DMS 273 (cell line): Measurements from ENCODE around the gene SFSWAP.

Experiments
- DNase-seq: peaks from one replicate; lab custom pipeline; 2025; ENCODE audit not compliant: unreplicated experiment; lab: John Stamatoyannopoulos, UW

SFSWAP gene

DNA sequence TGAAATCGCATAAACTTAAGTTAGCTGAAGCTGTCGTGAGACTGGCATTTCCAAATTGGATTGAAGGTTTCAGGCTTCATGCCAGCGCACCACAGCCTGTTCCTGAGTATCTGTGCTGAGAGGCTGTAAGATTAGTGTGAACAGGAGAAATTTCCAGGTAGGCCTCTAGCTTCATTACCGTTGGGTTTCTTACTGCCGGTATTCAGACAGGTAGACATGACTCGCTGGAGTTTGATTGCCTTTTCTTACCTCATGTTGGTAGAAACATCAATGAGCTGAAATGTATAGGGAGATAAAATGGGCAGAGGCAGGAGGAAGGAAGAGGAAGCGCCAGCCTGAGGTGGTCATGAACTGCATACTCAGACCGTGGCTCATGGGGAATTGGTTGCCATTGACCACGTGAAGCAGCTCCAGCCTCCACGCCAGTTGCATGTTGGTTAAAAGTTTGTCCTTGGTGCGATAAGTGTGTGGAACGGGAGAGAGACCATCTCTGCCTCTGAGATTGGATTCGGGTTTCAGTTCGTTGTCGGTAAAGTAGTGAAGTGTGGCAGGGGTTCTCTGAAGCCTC is 75.0 kb downstream of the SFSWAP start:
- DNase-seq: no peak

DNA sequence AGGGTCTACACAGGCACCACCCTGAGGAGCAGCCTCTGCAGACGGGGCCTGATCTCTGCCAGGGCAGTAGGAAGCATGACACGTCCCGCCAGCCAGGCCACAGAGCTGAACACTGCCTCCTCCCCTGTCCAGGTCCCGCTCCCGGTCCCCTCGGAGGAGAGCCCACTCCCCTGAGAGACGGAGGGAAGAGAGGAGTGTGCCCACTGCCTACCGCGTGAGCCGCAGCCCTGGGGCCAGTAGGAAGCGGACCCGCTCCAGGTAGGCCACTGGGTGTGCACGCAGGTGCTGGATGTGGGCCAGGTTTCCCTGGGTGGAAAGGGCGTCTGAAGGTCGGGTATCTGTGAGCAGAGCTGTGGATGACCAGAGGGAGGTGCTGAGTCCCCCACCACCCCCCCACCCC is 75.4 kb downstream of the SFSWAP start:
- DNase-seq: no peak

DNA sequence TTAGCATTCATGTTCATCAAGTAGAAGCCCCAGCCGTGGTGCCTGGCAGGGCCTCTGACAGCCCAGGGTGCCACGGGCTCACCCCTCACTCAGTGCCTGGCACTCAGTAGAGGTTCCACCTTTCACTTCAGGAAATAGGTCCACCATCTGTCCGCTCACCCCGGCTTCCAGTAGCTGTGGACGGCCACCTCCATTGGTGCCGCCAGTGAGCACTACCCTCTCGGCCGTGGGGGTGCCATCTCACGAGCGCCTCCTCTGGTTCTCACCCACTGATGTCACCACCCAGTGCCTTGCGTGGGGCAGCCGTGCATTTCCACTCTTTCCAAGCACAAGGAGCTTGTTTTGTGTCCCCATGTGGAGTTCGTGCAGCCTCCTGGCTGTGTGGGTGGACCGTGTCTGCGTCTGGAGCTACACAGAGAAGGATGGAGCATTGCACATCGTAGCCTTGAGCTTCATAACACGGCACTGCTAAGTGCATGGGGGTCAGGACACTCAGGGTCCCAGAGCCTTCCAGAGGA is 76.3 kb downstream of the SFSWAP start:
- no peak for DNase-seq

DNA sequence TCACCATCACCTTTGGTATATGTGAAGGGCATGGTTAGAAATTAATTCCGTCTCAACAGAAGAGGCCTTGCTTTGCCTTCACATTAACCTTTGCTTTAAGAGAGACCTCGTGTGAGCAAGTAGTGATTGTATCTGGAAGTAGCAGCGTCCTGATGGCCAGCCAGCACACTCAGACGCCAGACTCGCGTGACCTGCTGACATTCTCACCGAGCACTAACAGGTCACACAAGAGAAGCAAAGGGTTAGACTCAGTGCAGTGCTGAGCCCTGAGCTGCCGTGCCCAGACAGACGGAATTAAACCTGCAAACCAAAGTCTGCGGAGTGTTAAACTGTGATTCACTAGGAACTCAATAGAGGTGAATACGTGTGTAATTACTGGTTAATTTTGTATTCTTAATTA is 77.2 kb downstream of the SFSWAP start:
- DNase-seq: no peak

DNA sequence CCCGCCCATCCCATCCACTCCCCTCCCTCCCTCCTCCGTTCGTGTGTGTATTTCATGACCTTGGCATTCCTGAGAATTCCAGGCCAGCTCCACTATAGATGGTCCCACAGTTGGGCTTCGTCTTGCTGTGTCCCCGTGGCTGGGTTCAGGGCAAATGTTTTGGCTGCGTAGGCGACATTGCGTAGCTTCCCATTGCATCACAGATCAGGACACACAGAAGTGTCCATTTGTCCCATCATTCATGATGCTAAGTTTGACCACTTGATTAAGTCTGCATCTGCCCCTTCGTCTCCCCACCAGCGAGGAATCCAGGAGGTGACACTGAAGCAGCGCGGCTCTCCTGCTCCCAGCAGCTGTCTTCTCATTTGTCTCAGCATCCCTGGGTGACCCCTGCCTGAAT is 78.7 kb downstream of the SFSWAP start:
- no peak for DNase-seq

DNA sequence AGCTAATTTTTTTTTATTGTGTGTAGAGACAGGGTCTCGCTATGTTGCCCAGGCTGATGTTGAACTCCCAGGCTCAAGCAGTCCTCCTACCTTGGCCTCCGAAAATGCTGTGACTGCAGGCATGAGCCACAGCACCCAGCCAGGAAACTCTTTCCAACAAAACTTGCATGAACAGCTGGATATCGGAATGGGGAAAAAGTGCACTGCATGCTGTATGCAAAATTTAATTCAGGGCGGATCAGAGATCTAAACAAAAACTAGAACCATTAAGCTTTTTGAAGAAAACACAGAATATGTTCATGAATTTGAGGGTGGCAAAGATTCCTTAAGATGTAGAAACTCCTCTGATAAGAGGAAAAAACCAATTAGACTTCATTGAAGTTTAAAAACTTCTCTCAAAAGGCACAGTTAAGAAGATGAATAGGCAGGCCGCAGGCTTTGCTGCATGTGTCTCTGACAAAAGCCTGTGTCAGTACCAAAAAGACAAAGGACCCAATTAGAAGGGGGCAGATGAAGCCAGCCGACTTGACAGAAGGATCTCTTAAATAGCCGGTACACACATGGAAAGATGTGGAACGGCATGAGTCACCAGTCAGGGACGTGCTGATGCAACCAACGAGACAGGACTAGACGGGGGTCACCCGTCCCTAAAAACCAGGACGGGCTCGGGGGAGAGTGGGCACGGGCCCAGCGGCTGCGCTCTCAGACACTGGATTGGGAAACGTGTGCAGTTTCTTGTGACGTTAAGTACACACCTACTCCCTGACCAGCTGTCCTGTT is 82.5 kb downstream of the SFSWAP start:
- DNase-seq: no peak

DNA sequence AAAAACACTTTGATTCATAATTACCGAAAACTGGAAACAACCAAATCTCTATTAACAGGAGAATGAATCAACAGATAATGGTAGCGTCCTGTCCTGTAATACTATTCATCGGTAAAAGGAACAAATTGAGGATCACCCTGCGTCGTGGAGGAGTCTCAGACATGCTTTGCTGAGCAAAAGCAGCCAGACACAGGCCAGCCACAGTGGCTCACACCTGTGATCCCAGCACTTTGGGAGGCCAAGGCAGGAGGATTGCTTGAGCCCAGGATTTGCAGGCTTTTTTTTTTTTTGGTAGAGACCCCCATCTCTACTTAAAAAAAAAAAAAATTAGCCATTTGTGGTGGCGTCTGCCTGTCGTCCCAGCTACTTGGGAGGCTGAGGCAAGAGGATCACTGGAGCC is 83.2 kb downstream of the SFSWAP start:
- DNase-seq: no peak

DNA sequence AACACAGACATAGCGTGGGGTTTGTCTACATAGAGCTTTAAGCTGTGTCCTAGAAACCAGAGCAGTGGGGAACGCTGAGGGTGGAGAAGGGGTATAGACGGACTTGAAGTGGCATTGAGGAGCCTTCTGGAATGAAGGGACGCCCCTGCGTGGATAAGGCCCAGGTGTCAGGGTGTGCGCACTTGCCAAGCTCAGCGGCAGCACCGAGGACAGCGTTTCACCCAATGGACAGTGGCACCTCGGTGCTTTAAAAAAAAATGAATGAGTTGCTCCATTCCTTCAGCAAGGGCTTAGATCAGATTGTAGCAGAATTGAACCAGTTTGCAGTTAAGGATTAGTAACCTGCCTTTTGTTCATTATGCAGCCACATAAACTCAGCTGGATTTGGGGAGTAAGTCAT is 83.7 kb downstream of the SFSWAP start:
- DNase-seq: no peak

DNA sequence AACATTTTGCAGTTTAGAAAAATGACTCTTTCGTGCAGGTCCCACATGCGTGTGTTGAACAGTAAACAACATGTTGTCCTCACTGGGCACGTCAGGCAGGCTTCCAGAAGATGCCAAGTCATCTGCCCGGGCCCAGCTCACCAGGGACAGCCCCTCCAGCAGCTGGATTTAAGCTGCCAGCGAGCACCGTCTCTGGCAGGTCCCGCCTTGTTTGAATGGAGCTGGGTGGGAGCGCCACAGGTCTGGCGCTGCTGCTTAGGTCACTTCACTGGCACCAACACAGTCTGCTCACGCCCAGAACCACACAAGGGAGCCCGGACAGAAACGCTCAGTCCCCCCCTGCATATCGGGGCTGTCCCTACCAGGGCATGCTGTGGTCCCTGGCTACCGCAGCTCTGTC is 84.2 kb downstream of the SFSWAP start:
- DNase-seq: no peak

DNA sequence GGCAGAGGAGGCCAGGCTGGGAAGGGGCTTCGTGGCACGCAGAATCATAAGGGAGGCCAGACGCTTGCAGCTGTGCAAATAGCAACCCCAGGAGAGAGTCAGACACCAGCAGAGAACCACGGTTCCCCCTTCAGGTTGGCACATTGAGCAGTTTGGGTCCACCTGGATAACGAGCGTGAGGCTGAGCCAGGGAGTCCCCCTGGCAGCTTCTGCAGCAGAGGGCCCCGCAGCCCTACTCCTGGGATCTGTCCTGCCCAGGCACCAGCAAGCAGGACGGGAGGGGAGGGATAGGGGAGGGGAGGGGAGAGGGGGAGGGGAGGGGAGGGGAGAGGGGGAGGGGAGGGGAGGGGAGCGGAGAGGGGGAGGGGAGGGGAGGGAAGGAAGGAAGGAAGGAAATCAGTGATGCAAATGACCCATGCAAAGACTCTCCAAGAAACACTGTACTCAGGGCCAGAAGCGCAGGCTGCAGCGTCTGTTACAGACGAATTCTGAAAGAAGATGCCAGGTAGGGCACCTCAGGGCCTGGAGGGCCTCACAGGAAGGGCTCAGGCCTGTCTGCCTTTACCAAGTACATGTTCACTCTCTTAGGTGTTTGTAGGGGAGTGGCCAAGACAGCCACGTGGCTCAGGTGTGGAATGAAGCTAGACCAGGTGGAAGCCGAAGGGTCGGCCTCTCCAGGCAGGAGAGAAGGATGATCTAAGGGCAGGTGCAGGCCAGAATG is 85.0 kb downstream of the SFSWAP start:
- DNase-seq: no peak

DNA sequence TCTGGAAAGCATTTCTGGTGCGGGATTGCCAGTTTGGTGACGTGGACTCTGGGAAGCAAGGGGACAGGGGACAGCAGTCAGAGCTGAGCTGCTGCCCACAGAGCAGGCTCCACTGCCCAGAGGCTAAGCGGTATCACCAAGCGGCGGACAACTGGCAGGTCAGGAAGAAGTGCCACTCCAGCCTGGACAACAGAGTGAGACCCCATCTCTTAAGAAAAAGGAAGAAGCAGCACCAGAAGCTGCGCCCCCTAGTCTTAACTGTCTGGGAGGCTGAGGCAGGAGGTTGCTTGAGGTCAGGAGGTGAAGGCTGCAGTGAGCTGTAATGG is 85.5 kb downstream of the SFSWAP start:
- DNase-seq: no peak

DNA sequence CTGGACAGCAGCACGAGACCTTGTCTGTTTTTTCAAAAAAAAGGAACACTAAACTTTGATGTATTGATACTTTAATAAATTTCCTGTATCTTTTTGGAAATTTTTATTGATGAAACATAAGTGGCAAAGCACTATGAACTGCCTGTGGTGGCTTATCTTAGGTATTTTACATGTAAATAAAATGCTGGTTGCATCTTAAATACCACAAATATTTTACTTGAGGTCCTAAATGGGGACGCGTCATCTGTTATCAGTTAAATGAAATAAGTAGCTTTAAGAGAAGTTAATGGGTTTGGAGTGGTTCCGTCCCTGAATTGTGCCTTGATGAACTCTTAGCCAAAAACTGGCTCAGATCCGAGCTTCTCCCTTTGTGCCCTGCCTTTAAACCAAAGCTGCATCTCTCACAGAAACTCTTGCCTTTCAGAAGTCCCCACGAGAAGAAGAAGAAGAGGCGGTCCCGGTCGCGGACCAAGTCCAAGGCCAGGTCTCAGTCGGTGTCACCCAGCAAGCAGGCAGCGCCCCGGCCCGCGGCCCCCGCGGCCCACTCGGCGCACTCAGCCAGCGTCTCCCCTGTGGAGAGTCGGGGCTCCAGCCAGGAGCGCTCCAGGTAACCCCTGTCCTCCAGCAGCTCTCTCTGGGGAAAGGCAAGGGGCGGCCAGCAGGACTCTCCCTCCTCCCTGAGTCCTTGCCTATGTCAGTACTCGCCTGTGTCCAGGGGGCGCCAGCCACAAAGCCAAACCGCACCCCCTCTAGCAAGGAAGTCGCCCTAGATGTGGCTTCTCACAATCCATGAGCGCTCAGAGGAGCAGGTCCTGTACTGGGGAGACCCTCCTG is 86.1 kb downstream of the SFSWAP start:
- DNase-seq: no peak

DNA sequence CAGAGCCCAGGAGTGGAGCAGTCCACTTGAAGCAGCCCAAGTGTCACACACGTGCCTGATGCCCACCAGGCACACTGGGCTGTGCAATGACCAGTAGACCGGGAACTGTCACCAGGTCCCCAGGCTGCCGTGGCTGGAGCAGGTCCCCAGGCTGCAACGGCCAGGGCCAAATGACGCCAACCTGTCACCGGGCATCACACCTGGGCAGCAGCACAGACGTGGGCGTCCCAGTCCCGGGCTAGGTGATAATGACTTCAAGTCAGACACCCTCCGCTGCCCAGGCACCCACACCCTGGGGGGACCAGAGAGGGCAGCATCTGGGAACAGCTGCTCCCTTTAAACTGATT is 86.7 kb downstream of the SFSWAP start:
- DNase-seq: no peak

DNA sequence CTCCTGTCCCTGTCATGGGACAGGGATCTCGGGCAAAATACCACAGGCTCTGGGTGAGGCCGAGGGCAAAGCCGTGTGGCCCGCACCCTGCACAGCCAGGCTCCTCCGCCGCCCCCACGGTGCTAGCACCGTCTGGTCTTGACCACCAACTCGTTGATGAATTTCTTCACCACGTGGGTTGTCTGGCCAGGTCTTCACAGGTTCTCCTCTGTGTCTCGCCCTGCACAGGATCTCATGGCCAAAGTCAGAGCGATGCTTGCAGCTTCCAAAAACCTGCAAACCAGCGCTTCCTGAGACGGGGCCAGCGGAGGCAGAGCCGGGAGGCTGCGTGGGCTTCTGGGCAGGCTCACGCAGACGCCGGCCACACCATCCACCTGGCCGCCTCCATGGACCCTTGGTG is 88.3 kb downstream of the SFSWAP start:
- no peak for DNase-seq

DNA sequence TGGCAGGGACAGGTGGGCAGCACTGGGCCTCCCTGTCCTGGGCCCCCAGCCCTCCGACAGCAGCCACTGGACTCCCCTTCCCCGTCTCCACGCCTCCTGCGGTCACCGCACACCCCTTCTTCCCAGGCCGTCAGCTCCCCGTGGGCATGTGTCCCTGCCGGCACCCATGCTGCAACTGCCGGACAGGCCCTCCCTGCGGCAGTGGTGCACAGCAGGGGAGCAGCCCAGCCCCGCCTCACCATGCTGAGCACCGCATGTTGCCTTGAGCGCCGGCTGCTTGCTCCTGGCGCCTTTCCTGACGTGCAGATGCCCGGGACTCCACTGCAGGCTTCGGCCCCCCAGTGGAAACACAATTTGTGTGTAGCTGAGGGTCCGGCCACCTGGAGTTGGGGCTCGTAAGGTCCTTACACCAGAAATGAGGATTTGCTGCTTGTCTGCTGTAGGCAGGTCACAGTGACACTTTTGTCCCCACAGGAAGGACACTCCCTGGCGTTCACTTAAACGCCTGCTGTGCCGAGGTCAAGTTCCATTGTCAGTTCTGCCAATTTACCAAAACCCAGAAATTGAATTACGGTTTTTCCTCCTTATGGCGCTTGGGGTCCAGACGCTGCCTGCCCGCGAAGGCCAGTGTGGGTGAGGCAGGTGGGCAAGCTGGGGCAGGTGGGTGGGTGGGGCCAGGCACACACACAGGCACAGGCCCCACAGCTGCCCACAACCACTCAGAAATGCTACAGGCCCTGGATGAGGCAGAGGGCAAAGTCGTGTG is 89.1 kb downstream of the SFSWAP start:
- peak; percentile 23 for DNase-seq

DNA sequence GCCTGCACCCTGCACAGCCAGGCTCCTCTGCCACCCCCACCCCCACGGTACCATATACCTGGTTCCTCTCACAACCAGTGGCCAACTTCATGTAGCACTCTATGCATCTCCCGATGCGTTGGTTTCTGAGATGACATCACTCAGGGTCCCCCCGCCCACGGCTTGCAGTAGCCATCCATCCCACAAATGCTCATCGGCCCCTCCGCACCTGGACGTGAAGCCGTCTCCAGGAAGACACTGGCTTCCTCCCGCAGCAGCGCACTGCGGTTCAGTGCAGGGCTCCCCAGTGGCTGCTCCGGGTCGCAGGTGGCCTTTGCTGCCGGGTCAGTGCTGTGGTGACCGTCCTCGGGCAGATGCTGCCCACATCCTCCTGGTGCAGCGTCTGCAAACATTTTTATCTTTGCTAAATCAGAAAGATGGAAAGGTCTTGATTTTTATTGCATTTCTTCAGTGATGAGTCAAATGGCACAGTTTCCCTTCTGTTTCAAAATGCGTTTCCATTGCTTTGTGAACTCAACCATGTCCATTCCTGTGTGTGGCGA is 89.8 kb downstream of the SFSWAP start:
- DNase-seq: no peak

DNA sequence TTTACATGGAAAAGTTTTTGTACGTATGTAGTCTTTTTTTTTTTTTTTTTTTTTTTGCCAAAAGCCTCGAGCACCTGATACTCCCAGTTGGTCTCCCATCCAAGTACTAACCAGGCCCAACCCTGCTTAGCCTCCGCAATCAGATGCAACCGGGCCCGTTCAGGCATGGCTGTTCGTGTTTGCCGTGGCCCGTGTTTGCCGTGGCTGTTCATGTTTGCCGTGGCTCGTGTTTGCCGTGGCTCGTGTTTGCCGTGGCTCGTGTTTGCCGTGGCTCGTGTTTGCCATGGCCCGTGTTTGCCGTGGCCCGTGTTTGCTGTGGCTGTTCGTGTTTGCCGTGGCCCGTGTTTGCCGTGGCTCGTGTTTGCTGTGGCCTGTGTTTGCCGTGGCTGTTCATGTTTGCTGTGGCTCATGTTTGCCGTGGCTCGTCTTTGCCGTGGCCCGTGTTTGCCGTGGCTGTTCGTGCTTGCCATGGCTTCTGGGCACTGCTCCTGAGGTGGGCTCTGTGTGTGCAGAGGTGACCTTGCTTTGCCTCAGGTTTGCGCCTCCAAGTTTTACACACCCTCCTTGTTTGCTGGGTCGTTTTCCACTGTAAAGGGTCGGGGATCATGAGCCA is 90.5 kb downstream of the SFSWAP start:
- no peak for DNase-seq

DNA sequence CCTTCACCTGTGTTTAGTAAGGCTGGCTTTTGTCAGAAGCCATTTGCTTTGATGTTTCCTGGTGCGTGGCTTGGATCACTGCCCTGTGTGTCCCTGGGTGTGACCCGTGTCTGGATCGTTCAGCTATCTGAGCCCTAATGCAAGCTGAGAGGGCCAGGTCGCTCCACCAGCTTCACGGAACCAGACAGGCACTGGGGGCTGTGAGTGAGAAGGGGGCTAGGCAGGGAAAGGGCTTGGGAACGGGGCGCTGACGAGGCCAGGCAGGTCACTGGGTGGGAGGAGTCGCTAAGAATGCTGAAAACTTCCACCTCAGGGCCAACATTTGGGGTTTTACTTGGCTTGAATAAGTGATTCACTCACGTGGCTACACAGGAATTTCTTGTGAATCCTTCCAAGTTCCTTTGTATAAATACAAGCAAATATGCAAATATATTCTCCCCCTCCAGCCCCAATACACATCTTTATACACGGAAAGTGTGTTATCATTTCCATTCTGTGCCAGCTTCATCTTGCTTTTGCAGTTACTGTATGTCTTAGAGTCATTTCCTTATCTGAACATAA is 93.2 kb downstream of the SFSWAP start:
- DNase-seq: no peak

DNA sequence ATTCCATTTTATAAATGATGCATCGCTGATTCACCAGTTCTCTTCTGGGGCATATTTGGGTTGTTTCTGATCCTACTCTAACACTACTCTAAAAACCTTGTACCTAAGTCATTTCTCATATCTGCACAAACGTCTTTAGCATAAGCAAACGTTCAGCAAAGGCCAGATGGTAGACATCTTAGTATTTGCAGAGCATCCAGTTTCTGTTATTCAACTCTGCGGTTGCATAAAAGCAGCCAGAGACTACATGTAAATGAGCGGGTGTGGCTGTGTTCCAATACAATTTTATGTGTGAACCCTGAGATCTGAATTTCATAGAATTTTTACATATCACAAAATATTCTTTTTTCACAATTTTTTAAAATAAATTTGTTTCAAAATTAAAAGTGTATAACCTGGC is 94.5 kb downstream of the SFSWAP start:
- DNase-seq: peak; percentile 15

DNA sequence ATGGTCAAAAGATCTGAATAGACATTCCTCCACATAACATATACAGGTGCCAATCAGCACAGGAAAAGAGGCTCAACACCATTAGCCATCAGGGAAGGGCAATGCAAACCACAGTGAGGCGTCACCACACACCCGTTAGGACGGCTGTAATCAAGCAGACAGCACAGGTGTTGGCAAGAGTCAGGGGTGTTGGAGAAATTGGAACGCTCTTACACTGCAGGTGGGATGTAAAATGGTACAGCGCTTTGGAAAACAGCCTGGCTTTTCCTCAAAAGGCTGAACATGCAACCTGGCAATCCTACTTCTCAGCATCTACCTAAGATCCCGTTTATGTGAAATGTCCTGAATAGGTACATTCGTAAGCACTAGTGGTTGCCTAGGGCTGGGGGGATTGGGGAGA is 95.8 kb downstream of the SFSWAP start:
- DNase-seq: no peak
